T-helper 17 cell (primary cell): ENCODE measurements around the gene LTA4H. TPM values are rescaled to one million over a fixed set of nuclear protein-coding genes. Genes with fewer than 3 reads are reported as not detected.
A peak's percentile ranks its signal among the peaks of the same experiment; 100 is the strongest.

Experiments
- ATAC-seq: fragments of 150-1000 bp; cut with Tn5 transposase; 2 replicates; pipeline ENCODE4 v1.10.0; 2021; ENCODE audit warnings: mild to moderate bottlenecking, moderate library complexity
- DNase-seq, 3 donors: peaks; one replicate each; pipeline versions ENCODE4 v3.0.0 to v3.0.0-alpha.2; 2020 to 2021
- H3K9me3 ChIP-seq: one replicate; pipeline ENCODE4 v1.7.0; 2013; ENCODE audit warnings: low read length, mild to moderate bottlenecking; ENCODE audit not compliant: control insufficient read depth, poor library complexity, severe bottlenecking
- H3K27ac Mint-ChIP-seq: one replicate; pipeline ENCODE4 v1.8.0; 2022; ENCODE audit warnings: mild to moderate bottlenecking, moderate library complexity, mixed read lengths
- H3K27me3 Mint-ChIP-seq: one replicate; pipeline ENCODE4 v1.8.0; 2022; ENCODE audit warnings: mixed read lengths
- H3K36me3 Mint-ChIP-seq: one replicate; pipeline ENCODE4 v1.8.0; 2022; ENCODE audit warnings: low read depth, mixed read lengths
- H3K4me1 Mint-ChIP-seq: one replicate; pipeline ENCODE4 v1.8.0; 2022; ENCODE audit warnings: mild to moderate bottlenecking, mixed read lengths
- H3K4me3 Mint-ChIP-seq: one replicate; pipeline ENCODE4 v1.8.0; 2022; ENCODE audit warnings: mild to moderate bottlenecking, moderate library complexity, mixed read lengths
- total RNA-seq, 4 donors: library from RNA in 2 of 4; stranded (reverse) in 2 of 4; gene quantifications; one replicate each; pipeline ENCODE4 v1.2.3 and lab custom pipeline; 2022 to 2026

The LTA4H gene
- total RNA-seq, 2 donors from 2014 or later: 44.5 to 60.5 TPM

DNA sequence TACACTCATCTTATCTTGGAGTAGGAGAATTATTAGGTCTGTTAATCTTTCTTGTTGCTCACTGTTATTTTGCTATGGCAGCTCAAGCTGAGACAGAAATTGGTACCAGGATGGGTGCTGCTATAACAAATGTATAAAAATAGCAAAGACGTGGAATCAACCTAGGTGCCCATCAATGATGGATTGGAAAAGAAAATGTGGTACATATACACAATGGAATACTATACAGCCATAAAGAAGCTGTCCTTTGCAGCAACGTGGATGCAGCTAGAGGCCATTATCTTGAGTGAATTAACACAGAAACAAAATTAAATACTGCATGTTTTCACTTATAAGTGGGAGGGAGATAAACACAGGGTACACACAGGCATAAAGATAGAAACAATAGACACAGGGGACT lies 14.8 kb upstream of the LTA4H start:
- DNase-seq (no peak), ATAC-seq (no peak)
- Mint-ChIP-seq H3K27ac (no peak overlapping the region), H3K4me1 (peaks cover 29% of the 10 kb centered on the region), H3K36me3 (no peaks in the 10 kb centered on the region), H3K27me3 (no peaks in the 10 kb centered on the region), H3K4me3 (no peak overlapping the region)
- no peaks in the 10 kb centered on the region for H3K9me3 ChIP-seq

- H3K36me3 Mint-ChIP-seq: no peaks in the 10 kb centered on the region
- H3K4me3 Mint-ChIP-seq: no peak overlapping the region
- no peak for ATAC-seq
- H3K27me3 Mint-ChIP-seq: no peaks in the 10 kb centered on the region
- peak overlapping the region; percentile 62 for H3K27ac Mint-ChIP-seq
- peaks cover 35% of the 10 kb centered on the region for H3K4me1 Mint-ChIP-seq
- H3K9me3 ChIP-seq: no peaks in the 10 kb centered on the region
- DNase-seq: no peak
Measured at GRCh38 chr12:96049101-96049500, 13.7 kb upstream of the LTA4H start.

GRCh38 chr12:96048393-96048969 lies 13.1 kb upstream of the LTA4H start:
- H3K36me3 Mint-ChIP-seq: no peaks in the 10 kb centered on the region
- H3K9me3 ChIP-seq: no peaks in the 10 kb centered on the region
- DNase-seq (no peak), ATAC-seq (no peak)
- H3K27me3 Mint-ChIP-seq: no peaks in the 10 kb centered on the region
- H3K4me3 Mint-ChIP-seq: peak overlapping the region; percentile 52
- peaks cover 36% of the 10 kb centered on the region for H3K4me1 Mint-ChIP-seq
- H3K27ac Mint-ChIP-seq: peak overlapping the region; percentile 57

DNA sequence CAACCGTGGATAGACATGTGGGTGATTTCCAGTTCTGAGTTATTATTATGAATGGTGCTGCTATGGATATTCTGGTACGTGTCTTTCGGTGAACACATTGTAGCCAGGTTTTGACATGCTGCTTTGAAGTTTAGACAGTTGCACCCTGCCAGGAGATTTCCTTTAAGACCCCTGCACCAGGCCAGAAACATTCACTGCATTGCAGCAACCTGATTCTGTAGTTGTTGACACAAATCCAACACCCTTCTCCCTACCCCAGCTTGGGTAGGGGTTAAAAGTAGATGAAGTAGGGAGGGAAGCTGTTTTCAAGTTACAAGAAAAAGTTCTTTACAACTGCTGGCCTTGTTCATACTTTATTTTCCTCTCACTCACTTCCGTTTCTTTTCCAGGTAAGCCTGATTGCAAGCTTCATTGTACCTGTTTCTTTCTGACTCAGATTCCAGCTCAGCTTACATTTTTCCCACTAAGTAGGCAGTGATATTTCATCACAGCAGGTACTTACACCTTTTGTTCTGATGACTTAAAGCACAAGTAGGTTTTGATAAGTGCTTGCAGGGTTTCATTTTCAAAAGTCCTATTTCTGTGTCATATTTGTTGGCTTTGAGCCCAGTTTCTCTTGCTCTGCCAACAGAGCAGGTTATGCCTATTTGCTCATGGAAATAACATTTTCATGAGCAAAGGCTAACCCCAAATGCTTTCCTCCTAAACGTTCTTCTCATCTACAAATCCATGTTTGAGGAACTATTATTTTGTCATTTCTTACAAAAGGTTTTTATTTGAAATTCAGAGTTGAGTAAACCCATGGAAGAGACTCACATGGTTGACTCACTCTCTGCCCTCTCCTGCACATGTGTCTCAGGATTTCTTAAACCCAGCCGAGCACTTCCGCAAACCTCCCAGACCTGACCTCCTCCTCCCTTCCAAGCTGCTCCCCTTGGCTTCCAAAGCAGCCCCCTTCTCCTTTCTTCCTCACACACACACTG lies 12.1 kb upstream of the LTA4H start:
- Mint-ChIP-seq H3K4me1 (peaks cover 36% of the 10 kb centered on the region), H3K36me3 (no peaks in the 10 kb centered on the region), H3K4me3 (peak overlapping the region; percentile 52), H3K27ac (peak overlapping the region; percentile 57), H3K27me3 (no peaks in the 10 kb centered on the region)
- DNase-seq (no peak), ATAC-seq (peak; percentile 51)
- no peaks in the 10 kb centered on the region for H3K9me3 ChIP-seq

DNA sequence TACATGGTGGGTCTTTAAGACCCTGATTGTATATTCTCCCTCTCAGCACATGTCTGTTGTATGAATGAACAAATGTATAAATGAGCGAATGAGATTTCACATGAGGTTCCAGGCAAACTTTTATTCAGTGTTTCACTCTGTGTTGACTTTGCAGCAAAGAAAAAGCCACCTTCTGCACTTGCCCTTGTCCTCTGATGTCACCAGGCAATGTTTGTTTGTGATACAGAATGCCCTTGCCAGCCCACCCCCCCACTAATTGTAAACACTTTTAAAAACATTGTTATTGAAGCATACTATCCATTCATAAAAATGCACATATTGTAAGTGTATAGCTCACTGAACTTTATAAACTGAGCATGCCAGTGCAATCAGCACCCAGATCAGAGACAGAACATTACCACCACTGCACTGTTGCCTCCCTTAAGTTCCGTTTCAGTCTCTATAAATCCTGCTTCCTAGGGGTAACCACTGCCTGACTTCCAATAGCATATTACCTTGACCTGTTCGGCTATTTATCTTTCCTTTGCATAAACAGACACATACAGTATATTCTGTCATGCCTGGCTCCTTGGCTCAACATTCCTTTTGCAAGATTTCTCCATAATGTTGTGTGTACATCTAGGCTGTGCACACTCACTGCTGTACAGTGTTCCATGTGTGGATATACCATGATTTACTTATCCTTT lies 11.3 kb upstream of the LTA4H start:
- peak overlapping the region; percentile 60 for H3K4me3 Mint-ChIP-seq
- no peaks in the 10 kb centered on the region for H3K9me3 ChIP-seq
- H3K27ac Mint-ChIP-seq: peak overlapping the region; percentile 57
- H3K27me3 Mint-ChIP-seq: no peaks in the 10 kb centered on the region
- ATAC-seq: peak; percentile 47
- no peaks in the 10 kb centered on the region for H3K36me3 Mint-ChIP-seq
- no peak for DNase-seq
- H3K4me1 Mint-ChIP-seq: peaks cover 36% of the 10 kb centered on the region

GRCh38 chr12:96045566-96045965 lies 10.2 kb upstream of the LTA4H start:
- Mint-ChIP-seq H3K27ac (peak overlapping the region; percentile 57), H3K27me3 (no peaks in the 10 kb centered on the region), H3K4me1 (peaks cover 36% of the 10 kb centered on the region), H3K4me3 (peak overlapping the region; percentile 60), H3K36me3 (no peaks in the 10 kb centered on the region)
- DNase-seq (peak in 1 of 3 donors; percentile 22), ATAC-seq (peak; percentile 67)
- no peaks in the 10 kb centered on the region for H3K9me3 ChIP-seq

DNA sequence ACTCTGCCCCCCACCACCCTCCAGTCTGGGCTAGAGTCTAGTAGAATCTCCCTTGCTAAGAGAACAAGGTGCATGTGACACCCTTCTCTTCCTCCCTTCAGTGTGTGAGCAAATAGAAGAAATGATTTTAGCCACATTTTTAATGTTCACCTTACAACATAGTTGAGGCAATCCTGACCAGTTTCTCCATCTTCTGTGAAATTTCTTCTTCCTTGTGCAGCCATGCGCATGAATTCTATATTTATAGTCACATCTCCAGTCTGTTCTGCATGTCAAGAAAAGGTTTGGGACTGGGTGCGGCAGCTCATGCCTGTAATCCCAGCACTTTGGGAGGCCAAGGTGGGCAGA lies 9.5 kb upstream of the LTA4H start:
- peak overlapping the region; percentile 57 for H3K27ac Mint-ChIP-seq
- H3K36me3 Mint-ChIP-seq: no peaks in the 10 kb centered on the region
- H3K27me3 Mint-ChIP-seq: no peaks in the 10 kb centered on the region
- DNase-seq (no peak), ATAC-seq (no peak)
- H3K9me3 ChIP-seq: no peaks in the 10 kb centered on the region
- H3K4me1 Mint-ChIP-seq: peaks cover 37% of the 10 kb centered on the region
- H3K4me3 Mint-ChIP-seq: peak overlapping the region; percentile 60

DNA sequence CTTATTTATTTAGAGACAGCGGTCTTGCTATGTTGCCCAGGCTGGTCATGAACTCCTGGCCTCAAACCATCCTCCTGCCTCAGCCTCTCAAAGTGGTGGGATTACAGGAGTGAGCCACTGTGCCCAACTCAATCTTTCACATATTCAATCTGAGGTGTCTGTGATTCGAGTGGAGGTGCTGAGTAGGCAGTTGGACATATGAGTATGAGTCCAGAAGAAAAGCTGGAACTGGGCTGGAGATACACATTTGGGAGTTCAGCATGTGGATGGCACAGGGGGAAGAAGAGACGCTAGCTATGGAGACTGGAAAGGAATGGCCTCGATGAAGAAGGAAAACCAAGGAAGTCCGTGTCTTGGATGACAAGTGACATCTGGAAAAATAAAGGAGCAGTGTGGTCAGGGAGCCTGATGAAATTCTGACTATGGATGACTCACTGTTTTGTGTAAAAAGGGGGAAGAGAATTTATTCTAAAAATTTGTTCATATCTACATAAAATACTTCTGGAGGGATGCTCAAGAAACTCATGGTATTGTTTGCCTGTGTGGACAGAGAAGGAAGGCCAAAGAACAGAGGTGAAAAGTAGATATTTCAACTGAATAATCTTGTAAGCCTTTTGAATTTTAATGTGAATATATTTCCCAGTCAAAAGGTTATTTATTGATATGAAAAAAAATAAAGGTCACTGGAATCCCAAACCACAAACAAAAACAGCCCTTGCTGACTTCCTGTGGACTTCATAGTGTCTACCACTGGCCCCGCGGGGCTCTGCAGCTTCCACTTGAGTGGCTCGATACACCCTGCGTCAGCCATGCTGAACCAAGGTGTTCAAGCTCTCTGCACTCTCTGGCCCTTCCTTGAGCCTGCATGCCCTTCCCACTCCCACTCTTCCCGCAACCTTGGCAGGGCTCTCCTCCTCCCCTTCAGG lies 8.9 kb upstream of the LTA4H start:
- H3K36me3 Mint-ChIP-seq: no peaks in the 10 kb centered on the region
- ATAC-seq: no peak
- no peak for DNase-seq
- peak overlapping the region; percentile 57 for H3K27ac Mint-ChIP-seq
- H3K4me1 Mint-ChIP-seq: peaks cover 36% of the 10 kb centered on the region
- no peaks in the 10 kb centered on the region for H3K9me3 ChIP-seq
- H3K4me3 Mint-ChIP-seq: peak overlapping the region; percentile 74
- no peaks in the 10 kb centered on the region for H3K27me3 Mint-ChIP-seq

DNA sequence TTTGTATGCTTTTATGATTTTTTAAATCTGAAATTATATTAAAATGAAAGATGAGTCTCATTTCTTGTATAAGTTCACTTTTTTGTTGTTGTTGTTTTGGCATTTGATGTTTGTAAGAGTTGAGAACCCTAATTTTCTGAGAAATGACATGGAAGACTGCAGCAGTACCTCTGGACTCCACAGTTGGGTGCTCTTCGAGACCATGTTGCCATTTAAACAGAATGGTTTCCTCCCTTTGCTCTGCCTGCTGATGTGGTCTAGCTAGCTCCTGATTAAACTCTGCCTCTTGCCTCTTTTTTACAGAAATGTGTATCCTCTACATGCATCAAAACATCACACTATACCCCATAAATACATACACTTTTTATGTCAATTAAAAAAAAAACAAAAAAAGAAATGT lies 5.8 kb upstream of the LTA4H start:
- no peaks in the 10 kb centered on the region for H3K9me3 ChIP-seq
- Mint-ChIP-seq H3K4me3 (no peak overlapping the region), H3K4me1 (peaks cover 13% of the 10 kb centered on the region), H3K36me3 (no peaks in the 10 kb centered on the region), H3K27ac (no peak overlapping the region), H3K27me3 (no peaks in the 10 kb centered on the region)
- no peak for ATAC-seq
- DNase-seq: no peak

DNA sequence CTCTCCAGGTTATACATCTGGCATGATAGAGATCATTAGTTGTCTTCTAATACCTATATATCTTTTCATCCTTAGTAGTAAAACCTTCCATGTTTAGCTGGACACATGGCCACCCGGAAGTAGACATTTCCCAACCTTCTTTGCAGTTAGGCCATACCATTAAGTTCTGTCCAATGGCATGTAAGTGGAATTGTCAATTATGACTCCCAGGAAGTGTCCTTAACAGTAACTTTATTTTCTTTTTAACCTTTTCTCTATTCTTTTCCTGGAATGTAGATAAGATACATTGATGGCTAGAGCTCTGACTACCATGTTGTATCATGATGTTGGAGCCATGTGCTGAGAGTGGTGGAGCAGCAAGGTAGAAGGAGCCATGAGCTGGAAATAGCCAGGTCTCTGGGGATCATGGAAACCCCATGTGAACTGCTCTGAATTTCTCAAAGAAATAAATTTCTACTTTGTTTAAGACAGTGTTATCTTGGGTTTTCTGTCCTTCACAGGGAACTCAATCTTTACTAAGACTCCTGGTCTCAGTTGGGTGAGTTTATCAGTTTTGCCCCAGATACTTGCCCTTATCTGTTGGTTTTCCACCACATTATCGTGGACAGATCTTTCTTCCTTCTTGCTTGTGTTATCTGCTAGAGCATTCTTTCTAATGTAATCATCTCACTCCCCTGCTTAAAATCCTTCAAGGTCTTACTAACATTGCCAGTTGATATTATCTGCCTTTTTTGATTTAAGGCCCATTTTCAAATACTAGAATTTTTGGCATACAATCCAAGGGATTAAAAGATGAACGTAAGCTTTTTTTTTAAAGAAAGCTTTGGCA lies 5.1 kb upstream of the LTA4H start:
- no peaks in the 10 kb centered on the region for H3K9me3 ChIP-seq
- no peak overlapping the region for H3K27ac Mint-ChIP-seq
- DNase-seq (no peak), ATAC-seq (no peak)
- H3K27me3 Mint-ChIP-seq: no peaks in the 10 kb centered on the region
- H3K36me3 Mint-ChIP-seq: no peaks in the 10 kb centered on the region
- H3K4me3 Mint-ChIP-seq: no peak overlapping the region
- H3K4me1 Mint-ChIP-seq: peaks cover 10% of the 10 kb centered on the region

DNA sequence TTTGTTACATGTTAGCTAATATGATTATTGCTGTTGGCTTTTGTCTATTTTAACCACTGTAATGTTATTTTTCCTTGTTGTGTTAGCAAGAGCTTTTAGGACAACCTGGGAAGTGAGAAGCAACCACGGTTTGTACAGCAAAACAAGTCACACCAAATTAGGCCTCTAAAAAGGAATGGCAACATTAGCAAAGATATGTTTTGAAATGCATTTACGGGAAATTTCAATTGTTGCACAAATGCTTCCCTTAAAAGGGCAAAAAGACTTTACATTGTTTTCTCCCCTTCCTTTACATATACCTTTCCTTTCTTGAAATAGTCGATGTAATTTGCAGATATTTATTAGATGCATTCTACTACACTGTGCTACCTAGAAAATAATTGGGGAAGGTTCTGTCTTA lies 4.1 kb upstream of the LTA4H start:
- Mint-ChIP-seq H3K36me3 (no peaks in the 10 kb centered on the region), H3K27me3 (no peaks in the 10 kb centered on the region), H3K4me3 (no peak overlapping the region), H3K4me1 (peaks cover 7% of the 10 kb centered on the region), H3K27ac (no peak overlapping the region)
- H3K9me3 ChIP-seq: no peaks in the 10 kb centered on the region
- ATAC-seq (no peak), DNase-seq (no peak)
